ENCODE measurements around the gene FMN2. TPM values are rescaled to one million over a fixed set of nuclear protein-coding genes. Genes with fewer than 3 reads are reported as not detected.

Gene FMN2
- polyA plus RNA-seq, 2 of the 4 experiments (the other 2 are of a cell fraction), result 2.8 to 4.2 TPM

DNA sequence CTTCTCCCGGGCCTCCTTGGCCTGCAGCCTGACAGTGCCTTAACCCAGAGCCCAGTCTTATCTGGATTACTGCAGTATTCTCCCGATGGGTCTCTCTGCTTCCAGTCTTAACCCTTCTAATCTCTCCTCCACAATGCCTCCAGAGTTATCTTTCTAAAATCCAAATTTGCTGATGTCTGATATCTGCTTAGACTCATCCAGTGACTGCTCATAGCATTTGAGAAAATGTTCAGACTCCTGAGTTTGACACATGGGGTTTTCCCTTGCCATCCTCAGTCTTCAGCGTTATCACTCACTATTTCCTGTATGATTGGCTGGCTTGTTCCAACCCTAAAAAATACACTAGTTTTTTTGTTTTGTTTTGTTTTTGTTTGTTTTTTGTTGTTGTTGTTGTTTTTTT is 102.0 kb downstream of the FMN2 start:
- Histone ChIP-seq H3K9me3 (no peaks in the 10 kb centered on the region), H3K4me1 (peaks cover 23% of the 10 kb centered on the region), H3K27ac (peak overlapping the region in 1 of 2 experiments; percentile 47; a peak in 1 of 6 replicates), H3K4me2 (no peak overlapping the region), H3K4me3 (no peak overlapping the region)
- WGBS (ENCODE audit: missing lambda C conversion rate), result 88% methylated on average over 3 of the region's 3 CpGs
- no peak for ATAC-seq
- TF ChIP-seq, protein P1, sequence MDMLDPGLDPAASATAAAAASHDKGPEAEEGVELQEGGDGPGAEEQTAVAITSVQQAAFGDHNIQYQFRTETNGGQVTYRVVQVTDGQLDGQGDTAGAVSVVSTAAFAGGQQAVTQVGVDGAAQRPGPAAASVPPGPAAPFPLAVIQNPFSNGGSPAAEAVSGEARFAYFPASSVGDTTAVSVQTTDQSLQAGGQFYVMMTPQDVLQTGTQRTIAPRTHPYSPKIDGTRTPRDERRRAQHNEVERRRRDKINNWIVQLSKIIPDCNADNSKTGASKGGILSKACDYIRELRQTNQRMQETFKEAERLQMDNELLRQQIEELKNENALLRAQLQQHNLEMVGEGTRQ (IDR thresholded peaks at IDR 0.05), result no peak
- TF ChIP-seq EP300 (IDR thresholded peaks at IDR 0.05), result no peak
- no peak for TF ChIP-seq FOSB (CRISPR knock-in tag; IDR thresholded peaks at IDR 0.05)
- no peak for TF ChIP-seq POLR2AphosphoS2 (conservative IDR thresholded peaks at IDR 0.05; ENCODE audit: low read length)
- TF ChIP-seq CTCF (IDR thresholded peaks at IDR 0.05), result no peak
- TF ChIP-seq HMGXB4 (CRISPR knock-in tag; IDR thresholded peaks at IDR 0.05; ENCODE audit: borderline replicate concordance), result no peak
- TF ChIP-seq RAD21 (conservative IDR thresholded peaks at IDR 0.05 in 1 of 2, IDR thresholded peaks at IDR 0.05 in 1 of 2), result no peak
- TF ChIP-seq, protein P2, sequence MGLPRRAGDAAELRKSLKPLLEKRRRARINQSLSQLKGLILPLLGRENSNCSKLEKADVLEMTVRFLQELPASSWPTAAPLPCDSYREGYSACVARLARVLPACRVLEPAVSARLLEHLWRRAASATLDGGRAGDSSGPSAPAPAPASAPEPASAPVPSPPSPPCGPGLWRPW (IDR thresholded peaks at IDR 0.05), result no peak
- no peak for TF ChIP-seq CBX2 (IDR thresholded peaks at IDR 0.05; ENCODE audit: borderline replicate concordance, low read depth)
- TF ChIP-seq CEBPB (IDR thresholded peaks at IDR 0.05), result no peak
- TF ChIP-seq BCL3 (IDR thresholded peaks at IDR 0.05), result no peak
- TF ChIP-seq CHD2 (IDR thresholded peaks at IDR 0.05; ENCODE audit: low read length, partially characterized antibody), result no peak
- no peak for TF ChIP-seq CHD4 (IDR thresholded peaks at IDR 0.05; ENCODE audit: borderline replicate concordance)
- no peak for TF ChIP-seq JUNB (IDR thresholded peaks at IDR 0.05)
- CTCF ChIA-PET, result interaction anchor here (1.0 kb wide), 1 partner anchor 498 kb away, joined by 4 read pairs; no protein-coding TSS in a partner anchor
- no peak for FAIRE-seq
- no peak for DNase-seq (ENCODE audit: low read depth in 1 of 2, low spot score in 1 of 2)
- POLR2A ChIA-PET, result no interaction called here

GRCh38 chr1:240194120-240194519 is 102.4 kb downstream of the FMN2 start:
- ChIA-PET POLR2A (no interaction called here), CTCF (interaction anchor here (2.9 kb wide), 1 partner anchor 498 kb away, joined by 17 read pairs; no protein-coding TSS in a partner anchor)
- 98% methylated on average over 2 of the region's 2 CpGs for WGBS (ENCODE audit: missing lambda C conversion rate)
- no peak for DNase-seq (ENCODE audit: low read depth in 1 of 2, low spot score in 1 of 2)
- H3K4me1 ChIP-seq, result peaks cover 23% of the 10 kb centered on the region
- H3K4me3 ChIP-seq, result no peak overlapping the region
- H3K27ac ChIP-seq, result peak overlapping the region in 1 of 2 experiments; percentile 22; a peak in 1 of 6 replicates
- no peak overlapping the region for H3K4me2 ChIP-seq
- no peak for TF ChIP-seq RARB (CRISPR knock-in tag; IDR thresholded peaks at IDR 0.05)
- TF ChIP-seq CEBPB (IDR thresholded peaks at IDR 0.05), result no peak
- no peak for TF ChIP-seq CHD2 (IDR thresholded peaks at IDR 0.05; ENCODE audit: low read length, partially characterized antibody)
- TF ChIP-seq, protein P3, sequence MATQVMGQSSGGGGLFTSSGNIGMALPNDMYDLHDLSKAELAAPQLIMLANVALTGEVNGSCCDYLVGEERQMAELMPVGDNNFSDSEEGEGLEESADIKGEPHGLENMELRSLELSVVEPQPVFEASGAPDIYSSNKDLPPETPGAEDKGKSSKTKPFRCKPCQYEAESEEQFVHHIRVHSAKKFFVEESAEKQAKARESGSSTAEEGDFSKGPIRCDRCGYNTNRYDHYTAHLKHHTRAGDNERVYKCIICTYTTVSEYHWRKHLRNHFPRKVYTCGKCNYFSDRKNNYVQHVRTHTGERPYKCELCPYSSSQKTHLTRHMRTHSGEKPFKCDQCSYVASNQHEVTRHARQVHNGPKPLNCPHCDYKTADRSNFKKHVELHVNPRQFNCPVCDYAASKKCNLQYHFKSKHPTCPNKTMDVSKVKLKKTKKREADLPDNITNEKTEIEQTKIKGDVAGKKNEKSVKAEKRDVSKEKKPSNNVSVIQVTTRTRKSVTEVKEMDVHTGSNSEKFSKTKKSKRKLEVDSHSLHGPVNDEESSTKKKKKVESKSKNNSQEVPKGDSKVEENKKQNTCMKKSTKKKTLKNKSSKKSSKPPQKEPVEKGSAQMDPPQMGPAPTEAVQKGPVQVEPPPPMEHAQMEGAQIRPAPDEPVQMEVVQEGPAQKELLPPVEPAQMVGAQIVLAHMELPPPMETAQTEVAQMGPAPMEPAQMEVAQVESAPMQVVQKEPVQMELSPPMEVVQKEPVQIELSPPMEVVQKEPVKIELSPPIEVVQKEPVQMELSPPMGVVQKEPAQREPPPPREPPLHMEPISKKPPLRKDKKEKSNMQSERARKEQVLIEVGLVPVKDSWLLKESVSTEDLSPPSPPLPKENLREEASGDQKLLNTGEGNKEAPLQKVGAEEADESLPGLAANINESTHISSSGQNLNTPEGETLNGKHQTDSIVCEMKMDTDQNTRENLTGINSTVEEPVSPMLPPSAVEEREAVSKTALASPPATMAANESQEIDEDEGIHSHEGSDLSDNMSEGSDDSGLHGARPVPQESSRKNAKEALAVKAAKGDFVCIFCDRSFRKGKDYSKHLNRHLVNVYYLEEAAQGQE (IDR thresholded peaks at IDR 0.05), result no peak
- no peak for TF ChIP-seq CTCF (IDR thresholded peaks at IDR 0.05)
- no peaks in the 10 kb centered on the region for H3K9me3 ChIP-seq
- FAIRE-seq, result no peak
- no peak for ATAC-seq
